BJ (cell line): ENCODE measurements around the gene TMPRSS4. TPM values are rescaled to one million over a fixed set of nuclear protein-coding genes. Genes with fewer than 3 reads are reported as not detected.
A peak's percentile ranks its signal among the peaks of the same experiment; 100 is the strongest.

Experiments
- CTCF ChIA-PET: fragments of 350-600 bp; formaldehyde crosslinking; extraction: SDS; loops from one replicate; lab custom pipeline; 2021; ENCODE audit warnings: antibody characterized with exemption, inconsistent platforms; lab: Yijun Ruan, JAX
- POLR2A ChIA-PET: fragments of 300-600 bp; sonication (Branson Sonifier 250); formaldehyde crosslinking; extraction: SDS; loops from one replicate; lab custom pipeline; 2021; ENCODE audit warnings: antibody characterized with exemption; lab: Charles Lee
- DNase-seq: peaks from one replicate; pipeline ENCODE4 v3.0.0-alpha.2; 2011; ENCODE audit warnings: low read depth
- H3K27me3 ChIP-seq: 2 replicates; pipeline ENCODE4 v1.6.0; 2011; ENCODE audit warnings: low read length; ENCODE audit not compliant: control insufficient read depth, insufficient read depth
- H3K36me3 ChIP-seq: 2 replicates; pipeline ENCODE4 v1.5.1; 2011; ENCODE audit warnings: low read length; ENCODE audit not compliant: control insufficient read depth, insufficient read depth
- H3K4me3 ChIP-seq: 2 replicates; pipeline ENCODE4 v1.5.1; 2011; ENCODE audit warnings: low read depth, mild to moderate bottlenecking, control low read depth, low read length
- polyA plus RNA-seq: library from polyadenylated mRNA; depleted of rRNA; stranded (reverse); fragments of >200 nt; gene quantifications from 2 replicates; pipeline ENCODE4 v1.2.3, GENCODE V29; 2011
- TF ChIP-seq, protein P1 (sequence below): IDR thresholded peaks from 2 replicates; pipeline ENCODE4 v1.5.1; 2011; ENCODE audit warnings: low read depth, mild to moderate bottlenecking, control low read depth, inconsistent platforms, low read length, moderate library complexity; ENCODE audit not compliant: insufficient read depth

TMPRSS4 gene
- polyA plus RNA-seq, 1 experiment = not detected

GRCh38 chr11:118153516-118153915 lies 76.6 kb downstream of the TMPRSS4 start:
- Histone ChIP-seq H3K4me3 (peak overlapping the region; percentile 36; the same call in 1 of the 2 replicates), H3K27me3 (peaks cover 71% of the 10 kb centered on the region), H3K36me3 (no peaks in the 10 kb centered on the region)
- POLR2A ChIA-PET = no interaction called here
- TF ChIP-seq, protein P1, sequence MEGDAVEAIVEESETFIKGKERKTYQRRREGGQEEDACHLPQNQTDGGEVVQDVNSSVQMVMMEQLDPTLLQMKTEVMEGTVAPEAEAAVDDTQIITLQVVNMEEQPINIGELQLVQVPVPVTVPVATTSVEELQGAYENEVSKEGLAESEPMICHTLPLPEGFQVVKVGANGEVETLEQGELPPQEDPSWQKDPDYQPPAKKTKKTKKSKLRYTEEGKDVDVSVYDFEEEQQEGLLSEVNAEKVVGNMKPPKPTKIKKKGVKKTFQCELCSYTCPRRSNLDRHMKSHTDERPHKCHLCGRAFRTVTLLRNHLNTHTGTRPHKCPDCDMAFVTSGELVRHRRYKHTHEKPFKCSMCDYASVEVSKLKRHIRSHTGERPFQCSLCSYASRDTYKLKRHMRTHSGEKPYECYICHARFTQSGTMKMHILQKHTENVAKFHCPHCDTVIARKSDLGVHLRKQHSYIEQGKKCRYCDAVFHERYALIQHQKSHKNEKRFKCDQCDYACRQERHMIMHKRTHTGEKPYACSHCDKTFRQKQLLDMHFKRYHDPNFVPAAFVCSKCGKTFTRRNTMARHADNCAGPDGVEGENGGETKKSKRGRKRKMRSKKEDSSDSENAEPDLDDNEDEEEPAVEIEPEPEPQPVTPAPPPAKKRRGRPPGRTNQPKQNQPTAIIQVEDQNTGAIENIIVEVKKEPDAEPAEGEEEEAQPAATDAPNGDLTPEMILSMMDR = no peak
- CTCF ChIA-PET = interaction anchor here (1.0 to 2.2 kb wide), 2 partner anchors 9 to 18 kb away, joined by 4 to 14 read pairs; no protein-coding TSS in a partner anchor
- DNase-seq = no peak

DNA sequence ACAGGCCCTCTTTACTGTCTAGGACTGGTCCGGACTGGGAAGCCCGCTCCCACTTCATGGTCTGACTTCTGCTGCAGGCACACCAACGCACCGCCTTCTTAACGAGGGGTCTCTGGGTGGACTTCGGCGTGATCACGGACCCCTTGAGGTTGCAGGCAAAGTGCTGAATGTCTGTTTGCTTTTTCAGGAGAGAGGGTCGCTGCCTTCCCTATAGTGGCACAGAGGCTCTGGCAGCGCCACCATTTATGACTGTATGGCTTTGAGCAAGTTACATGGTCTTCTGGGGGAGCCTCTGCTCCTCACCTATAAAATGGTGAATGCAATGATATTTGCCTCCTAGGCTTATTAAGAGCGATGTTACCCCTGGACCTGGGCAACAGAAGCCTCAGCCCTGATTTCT lies 77.1 kb downstream of the TMPRSS4 start:
- no peaks in the 10 kb centered on the region for H3K36me3 ChIP-seq
- no peak for DNase-seq
- TF ChIP-seq, protein P1 = no peak
- H3K4me3 ChIP-seq = no peak overlapping the region
- H3K27me3 ChIP-seq = peaks cover 72% of the 10 kb centered on the region
- ChIA-PET POLR2A (no interaction called here), CTCF (interaction anchor here (2.2 kb wide), 1 partner anchor 17 kb away, joined by 14 read pairs; no protein-coding TSS in a partner anchor)

- no peak overlapping the region for H3K4me3 ChIP-seq
- H3K36me3 ChIP-seq = no peaks in the 10 kb centered on the region
- DNase-seq = no peak
- TF ChIP-seq, protein P1 = no peak
- H3K27me3 ChIP-seq = peaks cover 76% of the 10 kb centered on the region
- ChIA-PET POLR2A (no interaction called here), CTCF (interaction anchor here (1.1 to 5.7 kb wide), 2 partner anchors 14 to 16 kb away, joined by 3 to 60 read pairs; no protein-coding TSS in a partner anchor)
Observed at GRCh38 chr11:118154641-118155040, 77.8 kb downstream of the TMPRSS4 start.

DNA sequence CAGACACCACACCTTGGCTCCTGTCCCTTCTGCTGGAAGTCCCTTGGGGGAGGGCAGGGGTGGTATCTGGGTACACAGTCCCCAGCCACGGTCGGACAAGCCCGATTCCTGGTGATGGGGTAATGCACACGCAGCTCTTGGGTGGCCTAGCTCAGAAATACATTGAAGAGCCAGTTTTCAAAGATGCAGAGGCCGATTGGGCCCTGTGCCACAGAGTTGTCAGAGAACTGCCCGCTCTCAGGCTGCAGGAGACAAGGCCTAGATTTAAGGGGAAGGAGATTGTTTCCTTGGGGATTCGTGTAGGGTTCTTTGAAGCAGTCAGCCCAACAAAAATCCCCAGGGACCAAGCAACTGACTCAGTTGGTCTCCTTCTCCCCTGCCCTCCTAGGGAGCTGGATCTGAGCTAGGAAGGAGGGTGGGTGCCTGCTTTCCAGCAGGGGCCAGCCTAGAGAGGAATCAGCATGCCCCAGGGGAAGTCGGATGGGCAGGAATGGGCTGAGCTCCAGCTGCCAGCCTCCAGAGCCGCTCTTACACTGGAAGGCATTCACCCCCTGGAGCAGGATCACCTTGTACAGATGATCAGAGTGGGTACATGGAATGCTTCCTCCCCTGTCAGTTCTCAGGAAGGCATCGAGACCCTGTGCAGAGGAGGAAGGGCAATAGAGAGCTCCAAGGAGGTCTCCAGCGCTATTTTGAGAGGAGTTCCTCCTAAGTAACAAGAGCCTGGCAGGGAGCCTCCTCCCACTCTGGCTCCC lies 79.1 kb downstream of the TMPRSS4 start:
- H3K36me3 ChIP-seq = no peaks in the 10 kb centered on the region
- H3K4me3 ChIP-seq = no peak overlapping the region
- POLR2A ChIA-PET = no interaction called here
- H3K27me3 ChIP-seq = peaks cover 69% of the 10 kb centered on the region
- CTCF ChIA-PET = interaction anchor here (0.7 to 5.7 kb wide), 5 partner anchors 9 to 19 kb away, joined by 3 to 60 read pairs (median 4); no protein-coding TSS in a partner anchor
- no peak for DNase-seq
- TF ChIP-seq, protein P1 = no peak

DNA sequence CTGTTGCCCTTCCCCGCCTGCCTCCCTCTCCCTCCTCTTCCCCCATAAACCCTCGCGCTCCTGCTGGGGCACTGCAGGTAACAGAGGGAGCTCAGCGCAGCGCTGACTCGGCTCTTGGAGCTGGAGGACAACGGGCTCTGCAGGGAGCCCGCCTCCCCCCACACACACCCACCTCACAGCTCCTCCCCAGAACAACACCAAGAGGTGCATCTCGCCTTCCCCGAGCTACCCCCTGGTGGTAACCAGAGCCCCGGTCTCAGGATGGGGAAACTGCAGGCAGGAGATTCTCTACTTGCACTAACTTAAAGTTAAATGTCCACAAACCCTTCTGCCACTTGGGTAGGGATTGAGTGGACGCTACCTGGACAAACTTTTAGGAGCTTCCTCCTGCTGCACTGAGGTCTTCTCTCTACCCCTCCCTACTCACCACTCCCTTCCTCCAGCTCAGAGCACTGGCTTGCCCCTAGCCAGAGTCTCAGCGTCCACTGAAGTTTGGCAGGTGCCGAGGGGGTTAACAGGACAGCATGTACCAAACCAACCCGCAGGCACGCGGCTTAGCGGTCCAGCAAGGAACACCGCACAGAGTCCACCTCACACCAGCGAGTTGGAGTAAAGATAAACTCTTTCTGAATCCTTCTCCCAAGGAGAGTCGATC lies 79.8 kb downstream of the TMPRSS4 start:
- no peak for DNase-seq
- H3K4me3 ChIP-seq = no peak overlapping the region
- no peaks in the 10 kb centered on the region for H3K36me3 ChIP-seq
- POLR2A ChIA-PET = no interaction called here
- CTCF ChIA-PET = interaction anchor here (0.7 to 5.7 kb wide), 4 partner anchors 10 to 18 kb away, joined by 3 to 60 read pairs (median 6); no protein-coding TSS in a partner anchor
- H3K27me3 ChIP-seq = peaks cover 64% of the 10 kb centered on the region
- TF ChIP-seq, protein P1 = no peak
